ENCODE measurements around the gene CRIP3. TPM values are rescaled to one million over a fixed set of nuclear protein-coding genes. Genes with fewer than 3 reads are reported as not detected.

CRIP3 gene
- total and polyA plus RNA-seq, 2 of the 13 experiments (the other 11 are each of a cell fraction or from before 2014, with no cell fraction given) = 6.3 to 9.3 TPM

GRCh38 chr6:43278524-43279078 lies 30.0 kb downstream of the CRIP3 start (continued):
- TF ChIP-seq ZUFSP (CRISPR knock-in tag; IDR thresholded peaks at IDR 0.05; ENCODE audit: borderline replicate concordance) (no peak), ZNF10 (CRISPR knock-in tag; IDR thresholded peaks at IDR 0.05; ENCODE audit: borderline replicate concordance, low read depth) (no peak), PAXIP1 (CRISPR knock-in tag; conservative IDR thresholded peaks at IDR 0.05) (peak; percentile 90)
- TF ChIP-seq, protein P1, sequence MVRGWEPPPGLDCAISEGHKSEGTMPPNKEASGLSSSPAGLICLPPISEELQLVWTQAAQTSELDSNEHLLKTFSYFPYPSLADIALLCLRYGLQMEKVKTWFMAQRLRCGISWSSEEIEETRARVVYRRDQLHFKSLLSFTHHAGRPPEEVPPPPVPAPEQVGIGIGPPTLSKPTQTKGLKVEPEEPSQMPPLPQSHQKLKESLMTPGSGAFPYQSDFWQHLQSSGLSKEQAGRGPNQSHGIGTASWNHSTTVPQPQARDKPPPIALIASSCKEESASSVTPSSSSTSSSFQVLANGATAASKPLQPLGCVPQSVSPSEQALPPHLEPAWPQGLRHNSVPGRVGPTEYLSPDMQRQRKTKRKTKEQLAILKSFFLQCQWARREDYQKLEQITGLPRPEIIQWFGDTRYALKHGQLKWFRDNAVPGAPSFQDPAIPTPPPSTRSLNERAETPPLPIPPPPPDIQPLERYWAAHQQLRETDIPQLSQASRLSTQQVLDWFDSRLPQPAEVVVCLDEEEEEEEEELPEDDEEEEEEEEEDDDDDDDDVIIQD (CRISPR knock-in tag; IDR thresholded peaks at IDR 0.05; ENCODE audit: low read depth) = 0 out of 2 replicates have a peak, but pooled peaks have one; percentile 23
